Measurements from ENCODE around the gene SYVN1. TPM values are rescaled to one million over a fixed set of nuclear protein-coding genes. Genes with fewer than 3 reads are reported as not detected.

Gene SYVN1
- 24.9 and 39.7 TPM in 2 replicates for total RNA-seq

DNA sequence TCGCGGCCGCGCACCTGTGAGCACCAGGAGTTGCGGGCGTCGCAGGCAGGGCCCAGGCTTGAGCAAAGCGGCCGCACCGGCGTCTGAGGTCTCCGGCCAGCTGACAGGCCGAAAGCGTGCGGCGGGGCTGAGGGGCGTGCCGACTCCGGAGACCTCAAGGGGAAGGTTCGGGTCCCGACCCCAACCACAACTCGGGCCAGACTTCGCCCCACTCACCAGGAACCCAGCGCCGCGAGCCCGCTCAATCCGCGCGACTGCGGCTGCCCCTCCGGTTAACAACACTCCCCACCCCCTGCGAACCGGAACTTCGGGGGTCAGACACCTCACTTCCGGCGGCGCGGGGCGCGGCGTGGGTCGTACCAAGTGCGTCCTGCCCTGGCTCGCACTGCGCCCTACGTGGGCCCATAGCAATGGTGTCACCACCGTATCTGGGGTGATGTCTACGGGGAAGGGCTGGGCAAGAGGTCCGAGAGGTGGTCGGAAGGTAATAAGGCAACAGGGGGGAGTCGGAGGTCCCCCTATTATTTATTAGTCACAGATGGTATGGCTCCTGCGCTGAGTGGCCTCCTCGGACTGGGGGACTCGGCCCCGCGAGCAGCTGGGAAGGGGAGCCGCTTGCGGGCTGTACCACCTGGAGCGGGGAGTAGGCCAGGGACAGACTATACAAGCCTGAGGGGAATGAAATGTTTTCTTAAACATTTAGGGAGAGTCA is at the start of gene SYVN1:
SYVN1 (minus strand) TSS at position 280 of the 712 bp plus-strand sequence. CDS start 918 bp downstream, outside the sequence.

DNA sequence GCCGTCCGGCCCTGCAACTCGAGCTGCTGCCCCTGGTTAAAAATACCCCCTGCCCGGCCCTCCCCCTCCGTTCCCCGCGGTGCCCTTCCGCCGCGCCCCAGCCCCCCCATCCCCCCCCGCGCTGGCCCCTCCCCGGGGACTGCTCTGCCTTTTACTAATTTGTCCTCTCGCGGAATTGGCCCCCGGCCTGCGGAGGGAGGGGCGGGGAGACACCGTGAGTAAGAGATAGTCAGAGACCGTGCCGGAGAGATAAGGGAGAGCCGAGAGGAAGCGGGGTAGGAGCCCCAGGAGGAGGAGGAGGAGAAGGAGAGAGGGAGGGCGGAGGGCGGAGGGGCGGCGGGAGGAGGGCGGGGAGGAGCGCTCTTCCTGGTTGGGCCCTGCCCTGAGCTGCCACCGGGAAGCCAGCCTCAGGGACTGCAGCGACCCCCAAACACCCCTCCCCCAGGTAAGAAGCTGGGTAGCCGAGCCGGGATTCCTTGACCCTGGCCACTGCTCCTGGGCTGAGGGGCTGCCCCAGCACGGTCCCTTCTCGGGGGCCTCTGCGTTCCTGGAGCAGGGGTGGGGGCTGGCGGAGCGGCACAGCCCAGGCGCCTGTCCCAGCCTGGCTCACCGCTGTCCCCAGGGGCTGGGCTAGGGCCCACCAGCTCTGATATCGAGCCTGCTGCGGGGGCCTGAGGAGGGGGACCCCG is 47.4 kb upstream of the SYVN1 start, which contains the start of gene CAPN1:
CAPN1 (plus strand) TSS at position 360 of the 689 bp plus-strand sequence. CDS start 774 bp downstream, outside the sequence.

DNA sequence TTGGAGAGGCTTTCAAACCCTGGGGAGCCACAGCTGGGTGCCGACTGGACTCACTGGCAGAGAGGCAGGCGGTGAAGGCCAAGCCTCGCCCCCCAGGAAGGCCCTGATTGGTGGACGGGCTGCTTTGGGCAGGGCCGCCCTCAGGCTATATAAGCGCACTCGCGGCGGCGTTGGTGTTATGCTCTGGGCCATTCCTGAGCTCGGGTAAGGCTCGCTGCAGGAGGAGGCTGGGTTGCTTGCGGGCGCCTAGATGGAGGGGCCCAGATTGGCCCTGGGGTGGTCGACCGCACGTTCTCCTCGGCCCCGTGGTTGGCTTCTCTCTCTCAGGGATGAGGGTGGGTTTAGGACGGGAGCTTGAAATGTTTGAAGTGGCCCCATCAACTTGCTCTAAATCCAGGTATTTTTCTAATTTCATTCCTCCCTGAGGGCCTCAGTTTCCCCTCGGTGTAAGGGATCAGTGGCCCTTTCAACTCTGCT is 35.8 kb upstream of the SYVN1 start, which contains the start of gene SPDYC:
SPDYC (plus strand) TSS at position 176 of the 477 bp plus-strand sequence. CDS start 1,125 bp downstream, outside the sequence.

DNA sequence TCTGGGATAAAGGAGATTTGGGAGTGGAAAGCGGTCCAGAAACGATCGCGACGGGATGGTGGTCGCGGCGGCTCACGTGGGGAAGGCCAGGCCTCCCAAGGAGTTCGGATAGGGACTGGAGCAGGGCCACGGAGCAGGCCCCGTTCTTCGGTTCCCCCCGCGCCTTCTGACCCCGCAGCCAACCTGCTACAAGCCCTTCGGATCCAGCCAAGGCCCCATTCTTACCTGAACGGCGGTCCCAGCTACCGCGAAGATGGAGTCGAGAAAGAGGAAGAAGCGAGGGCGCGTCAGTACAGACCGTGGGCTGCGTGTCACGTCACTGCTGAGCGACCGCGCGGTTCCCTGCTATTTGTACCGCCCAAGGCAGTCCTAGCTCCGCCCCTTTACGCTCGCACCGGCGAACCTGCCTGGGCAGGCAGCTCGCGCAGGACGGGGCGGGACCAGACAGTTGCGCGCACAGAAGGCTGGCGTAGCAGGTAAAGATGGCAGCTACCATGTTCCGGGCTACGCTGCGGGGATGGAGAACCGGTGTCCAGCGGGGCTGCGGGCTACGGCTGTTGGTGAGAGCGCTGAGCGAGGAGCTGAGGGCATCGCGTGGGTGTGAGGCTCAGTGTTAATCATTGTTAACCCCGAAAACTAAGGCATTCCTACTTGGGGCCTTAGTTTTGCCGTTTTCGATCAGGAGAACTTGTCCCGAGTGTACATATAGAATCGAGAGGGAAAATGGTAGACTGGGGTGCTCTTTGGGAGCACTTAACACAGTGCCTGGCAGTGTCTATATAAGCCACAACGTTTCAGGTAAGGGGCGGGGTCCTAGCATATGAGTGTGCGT is 12.2 kb downstream of the SYVN1 start, which contains the start of the genes FAU and MRPL49:
FAU (minus strand) TSS at position 270 of the 832 bp plus-strand sequence. CDS start 321 bp downstream, outside the sequence.
MRPL49 (plus strand) TSS at position 457 of the 832 bp plus-strand sequence; CDS start at position 483, 26 bp downstream.

DNA sequence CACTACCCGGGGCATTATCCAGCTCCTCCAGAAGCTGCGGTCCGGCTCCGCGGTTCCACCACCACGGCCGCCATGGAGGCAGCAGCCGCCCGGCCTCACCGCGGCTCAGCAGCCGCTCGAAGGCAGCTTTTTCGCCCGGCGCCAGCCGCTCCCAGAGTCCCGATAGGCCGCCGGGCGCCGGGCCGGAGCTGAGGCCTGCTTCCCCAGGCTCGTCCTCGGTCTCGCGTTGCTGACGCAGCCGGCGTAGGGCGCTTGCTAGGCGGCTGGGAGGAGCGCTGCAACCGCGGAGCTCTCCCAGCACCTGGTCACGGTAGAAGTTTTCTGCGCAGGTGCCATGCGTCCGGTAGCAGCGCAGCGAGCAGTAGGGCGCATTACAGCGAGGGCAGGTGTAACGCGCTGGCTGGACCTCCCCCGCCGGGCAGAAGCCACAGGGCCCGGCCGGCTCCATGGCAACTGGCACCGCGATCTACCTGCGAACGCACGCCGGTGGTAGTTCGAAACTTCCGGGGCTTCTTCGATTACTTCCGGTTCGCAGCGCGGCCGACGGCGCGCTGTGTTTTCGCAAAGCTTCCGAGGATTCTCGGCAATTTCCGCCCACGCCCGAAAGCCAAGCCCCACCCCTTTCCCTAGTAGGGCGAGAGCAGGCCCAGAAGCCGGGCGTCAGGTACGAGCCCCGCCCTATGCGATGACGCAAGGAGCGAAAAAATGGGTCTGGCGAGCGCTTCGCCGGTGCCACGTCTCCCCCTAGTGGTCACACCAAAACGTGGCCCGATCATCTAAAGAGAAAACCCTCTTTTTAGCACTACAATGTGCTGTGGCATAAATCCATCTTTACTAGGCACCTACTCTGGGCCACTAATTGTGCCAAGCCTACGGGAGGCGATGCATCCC is 16.9 kb downstream of the SYVN1 start, which contains the start of gene ZNHIT2:
ZNHIT2 (minus strand) TSS at position 496 of the 891 bp plus-strand sequence; CDS start at position 448, 48 bp downstream.

DNA sequence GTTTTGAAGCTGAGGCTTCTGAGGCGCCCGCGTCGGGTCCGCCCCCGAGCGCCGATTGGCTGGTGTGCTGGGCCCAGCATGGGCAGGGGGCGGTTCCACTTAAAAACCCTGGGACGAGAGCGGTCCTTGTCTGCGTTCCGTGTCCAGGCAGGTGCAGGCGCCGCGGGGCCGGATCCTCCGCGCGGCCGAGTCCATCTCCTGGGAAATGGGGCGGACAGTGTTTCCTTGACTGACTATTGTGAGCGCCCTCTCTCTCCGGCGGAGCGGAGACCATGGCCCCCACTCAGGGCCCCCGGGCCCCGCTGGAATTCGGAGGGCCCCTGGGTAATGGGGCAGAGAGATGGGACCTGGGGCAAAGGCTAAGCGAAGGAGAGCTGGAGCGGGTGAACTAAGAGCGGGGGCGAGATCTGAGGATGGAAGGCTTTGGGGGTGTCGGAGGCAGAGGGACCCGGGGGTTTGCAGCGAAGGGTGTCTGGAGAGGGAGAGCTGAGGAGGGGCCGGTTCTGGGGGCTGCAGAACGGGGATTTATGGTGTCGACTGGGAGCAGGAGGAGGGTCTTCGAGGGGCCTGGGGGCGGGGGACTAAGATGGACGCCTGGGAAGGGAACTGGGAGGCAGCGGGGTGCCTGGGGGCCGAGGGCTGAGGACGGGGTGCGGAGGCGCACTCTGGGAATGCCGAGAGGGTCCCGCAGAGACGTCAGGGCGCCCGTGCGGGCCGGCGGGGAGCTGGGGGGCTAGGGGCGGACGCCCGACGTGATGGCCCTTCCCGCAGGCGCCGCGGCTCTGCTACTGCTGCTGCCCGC is 22.4 kb downstream of the SYVN1 start, which contains the start of gene TM7SF2:
TM7SF2 (plus strand) TSS at position 129 of the 802 bp plus-strand sequence; CDS start at position 273, 144 bp downstream.

DNA sequence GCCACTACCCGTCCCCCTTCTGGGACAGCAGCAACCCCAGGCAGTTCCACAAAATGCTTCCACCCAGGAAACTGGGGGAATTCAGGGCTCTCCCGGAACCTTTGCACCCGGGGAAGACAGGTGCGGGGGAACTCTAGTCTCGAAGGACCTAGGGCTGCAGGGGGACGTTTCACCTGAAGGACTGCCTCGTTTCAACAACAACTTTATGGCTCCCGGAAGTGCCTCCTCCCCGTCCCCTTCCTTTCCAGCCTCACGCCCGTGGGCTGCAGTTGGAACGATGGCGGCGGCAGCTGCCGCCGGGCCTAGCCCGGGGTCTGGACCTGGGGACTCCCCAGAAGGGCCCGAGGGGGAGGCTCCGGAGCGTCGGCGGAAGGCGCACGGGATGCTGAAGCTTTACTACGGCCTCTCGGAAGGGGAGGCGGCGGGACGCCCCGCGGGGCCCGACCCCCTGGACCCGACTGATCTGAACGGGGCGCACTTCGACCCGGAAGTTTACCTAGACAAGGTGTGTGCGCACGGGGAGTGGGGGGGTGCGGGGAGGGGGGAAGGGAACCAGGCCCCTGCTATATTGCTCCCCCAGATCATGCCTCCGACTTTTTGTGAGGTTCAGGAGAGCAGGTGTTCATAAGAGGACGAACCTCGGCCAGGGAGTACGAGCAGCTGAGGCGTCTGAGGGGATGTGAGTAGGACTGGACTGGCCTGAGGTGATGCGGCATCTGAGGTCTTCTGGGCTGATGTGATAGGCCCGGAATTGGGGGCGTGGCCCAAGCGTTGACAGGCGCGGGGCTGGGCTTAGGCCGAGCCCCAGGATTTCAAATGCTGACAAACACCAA is 38.1 kb downstream of the SYVN1 start, which contains the start of gene VPS51:
VPS51 (plus strand) TSS at position 241 of the 833 bp plus-strand sequence; CDS start at position 278, 37 bp downstream.

DNA sequence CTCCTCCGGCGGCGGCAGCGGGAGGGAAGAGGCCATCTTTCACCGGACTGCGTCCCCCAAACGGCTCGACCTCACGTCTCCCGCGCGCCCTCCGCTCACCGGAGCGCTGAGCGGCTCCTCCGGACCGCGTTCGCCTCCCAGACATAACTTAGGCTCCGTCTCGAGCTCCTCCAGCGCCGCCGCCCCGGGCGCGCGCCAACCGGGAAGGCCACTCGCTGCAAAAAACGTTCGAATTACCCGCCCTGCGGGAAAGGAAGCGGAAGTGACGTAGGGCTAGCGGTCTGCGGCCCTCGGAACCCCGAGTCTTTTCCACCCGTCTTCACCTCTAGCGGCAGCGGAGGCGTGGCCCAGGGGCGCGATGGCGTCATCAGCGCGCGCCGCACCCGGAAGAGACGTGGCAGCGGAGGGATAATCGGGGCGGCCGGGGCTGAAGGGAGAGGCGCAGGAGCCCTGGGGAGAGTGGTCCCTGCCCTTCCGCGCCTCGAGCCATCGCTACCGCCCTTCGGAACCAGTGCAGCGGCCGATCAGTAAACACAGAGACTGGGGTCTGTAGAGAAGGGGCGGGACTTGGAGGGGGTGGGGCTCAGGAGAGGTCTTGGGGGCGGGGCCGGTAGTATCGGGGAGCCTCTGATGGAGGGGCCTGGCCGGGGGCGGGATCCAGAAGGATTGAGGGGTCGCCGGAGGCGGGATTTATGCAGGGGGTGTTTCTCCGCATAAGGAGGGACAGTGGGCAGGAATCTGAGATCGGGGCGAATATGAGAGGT is 50.3 kb downstream of the SYVN1 start, which contains the start of the genes CDCA5 and ZFPL1:
CDCA5 (minus strand) TSS at position 207 of the 764 bp plus-strand sequence; CDS start at position 145, 62 bp downstream.
ZFPL1 (plus strand) TSS at position 389 of the 764 bp plus-strand sequence. CDS start 477 bp downstream, outside the sequence.

Other genes with a start within 250 kb of the SYVN1 start
- gene ATG2A, start 217.3 kb downstream of the SYVN1 start, total RNA-seq, result 6.2 and 15.4 TPM in 2 replicates
- 16.4 and 19.4 TPM in 2 replicates for gene PPP2R5B, start 209.8 kb downstream of the SYVN1 start, total RNA-seq
- gene GPHA2, start 198.6 kb downstream of the SYVN1 start, total RNA-seq, result not detected in 2 replicates
- gene MAJIN, start 162.4 kb downstream of the SYVN1 start, total RNA-seq, result not detected in 2 replicates
- 0.34 and 0.57 TPM in 2 replicates for gene BATF2, start 137.5 kb downstream of the SYVN1 start, total RNA-seq
- 60.5 and 67.8 TPM in 2 replicates for gene ARL2, start 120.4 kb downstream of the SYVN1 start, total RNA-seq
- gene SNX15, start 107.1 kb downstream of the SYVN1 start, total RNA-seq, result 14.6 and 19.8 TPM in 2 replicates
- 10.1 and 12.0 TPM in 2 replicates for gene SAC3D1, start 93.3 kb downstream of the SYVN1 start, total RNA-seq
- 5.8 and 7.2 TPM in 2 replicates for gene NAALADL1, start 76.0 kb downstream of the SYVN1 start, total RNA-seq
- under 0.01 and 0.14 TPM in 2 replicates for gene CDCA5, start 50.5 kb downstream of the SYVN1 start, total RNA-seq
- 41.0 and 64.6 TPM in 2 replicates for gene ZFPL1, start 50.3 kb downstream of the SYVN1 start, total RNA-seq
- 97.1 and 98.5 TPM in 2 replicates for gene VPS51, start 38.3 kb downstream of the SYVN1 start, total RNA-seq
- gene TM7SF2, start 22.6 kb downstream of the SYVN1 start, total RNA-seq, result 21.9 and 24.6 TPM in 2 replicates
- 11.1 and 22.2 TPM in 2 replicates for gene ZNHIT2, start 16.8 kb downstream of the SYVN1 start, total RNA-seq
- gene FAU, start 12.4 kb downstream of the SYVN1 start, total RNA-seq, result 177 and 362 TPM in 2 replicates
- gene MRPL49, start 12.2 kb downstream of the SYVN1 start, total RNA-seq, result 30.1 and 48.9 TPM in 2 replicates
- gene SPDYC, start 35.7 kb upstream of the SYVN1 start, total RNA-seq, result not detected in 2 replicates
- 130 and 324 TPM in 2 replicates for gene CAPN1, start 47.4 kb upstream of the SYVN1 start, total RNA-seq
- 1.0 and 3.6 TPM in 2 replicates for gene POLA2, start 127.4 kb upstream of the SYVN1 start, total RNA-seq
- gene CDC42EP2, start 180.3 kb upstream of the SYVN1 start, total RNA-seq, result 3.8 and 6.0 TPM in 2 replicates
- gene DPF2, start 199.3 kb upstream of the SYVN1 start, total RNA-seq, result 22.9 and 35.4 TPM in 2 replicates
- under 0.01 TPM in 2 replicates for gene TIGD3, start 220.2 kb upstream of the SYVN1 start, total RNA-seq
- gene SLC25A45, start 248.1 kb upstream of the SYVN1 start, total RNA-seq, result 0.57 and 0.68 TPM in 2 replicates